Measurements from ENCODE around the gene SELE.

SELE gene

DNA sequence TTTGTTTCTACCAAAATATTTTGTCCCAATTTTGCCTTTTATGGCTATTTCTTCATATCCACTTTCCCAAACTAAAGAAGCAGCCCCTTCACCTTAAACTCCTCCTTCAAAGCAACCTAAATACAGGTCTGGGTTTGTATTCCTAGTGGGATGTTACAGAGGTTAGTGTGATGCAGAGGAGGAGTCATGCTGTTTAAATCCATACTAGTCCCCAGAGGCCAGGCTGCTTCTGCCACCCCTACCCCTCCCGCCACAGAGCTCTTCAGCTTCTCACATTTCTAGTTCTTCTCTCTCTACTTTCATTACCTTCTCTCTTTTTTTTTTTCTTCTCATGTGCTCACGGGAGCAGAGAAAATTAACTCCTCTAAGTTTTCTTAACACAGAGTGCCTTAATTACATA is 51.8 kb downstream of the SELE start:
- no peak for FAIRE-seq

DNA sequence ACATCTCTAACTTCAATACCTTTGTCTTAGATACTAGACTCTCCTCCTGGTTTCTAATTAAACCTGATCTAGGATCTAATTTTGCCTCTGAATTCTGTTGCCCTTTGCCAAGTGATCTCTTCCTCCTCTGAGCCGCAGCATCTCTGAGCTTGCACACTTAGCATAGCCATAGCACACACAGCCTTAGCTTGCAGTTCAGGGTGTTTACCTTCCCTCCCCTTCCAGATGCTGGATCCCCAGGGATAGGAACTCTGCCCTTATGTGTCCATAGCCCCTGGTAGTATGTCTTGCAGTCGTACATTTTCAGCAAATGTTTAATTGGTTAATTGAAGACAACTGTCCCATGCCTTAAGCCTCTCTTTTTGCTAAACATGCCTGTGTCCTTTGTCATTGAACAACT is 52.7 kb downstream of the SELE start:
- FAIRE-seq, result no peak

DNA sequence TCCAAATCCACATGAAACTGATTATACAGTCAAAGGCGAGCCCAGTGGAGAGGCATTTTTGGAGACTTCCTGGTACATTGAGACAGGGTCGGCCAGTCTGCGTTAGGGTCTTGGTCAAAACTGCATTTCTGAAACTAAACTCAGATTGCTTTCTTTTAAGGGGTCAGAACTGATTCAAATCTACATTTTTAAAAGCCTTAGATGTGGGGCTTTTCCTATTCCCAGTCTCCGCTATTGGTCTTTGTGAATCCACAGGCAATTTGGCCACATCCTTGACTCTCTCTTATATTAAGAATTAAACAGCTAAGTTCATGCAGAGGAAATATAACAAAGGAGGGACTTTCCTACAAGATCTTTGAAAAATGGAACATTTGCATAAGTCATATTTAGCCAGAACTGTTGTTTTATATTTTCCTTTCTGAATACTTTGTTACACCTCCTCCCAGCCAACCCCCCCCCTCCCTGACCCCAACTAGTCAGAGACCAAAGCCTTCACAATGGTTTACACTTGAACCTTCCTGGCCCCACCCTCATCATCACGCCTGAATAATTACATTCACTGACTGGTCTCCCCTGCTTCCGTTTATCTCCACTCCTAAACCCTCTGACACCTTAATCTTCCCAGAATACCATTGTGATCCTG is 53.4 kb downstream of the SELE start:
- FAIRE-seq, result no peak

DNA sequence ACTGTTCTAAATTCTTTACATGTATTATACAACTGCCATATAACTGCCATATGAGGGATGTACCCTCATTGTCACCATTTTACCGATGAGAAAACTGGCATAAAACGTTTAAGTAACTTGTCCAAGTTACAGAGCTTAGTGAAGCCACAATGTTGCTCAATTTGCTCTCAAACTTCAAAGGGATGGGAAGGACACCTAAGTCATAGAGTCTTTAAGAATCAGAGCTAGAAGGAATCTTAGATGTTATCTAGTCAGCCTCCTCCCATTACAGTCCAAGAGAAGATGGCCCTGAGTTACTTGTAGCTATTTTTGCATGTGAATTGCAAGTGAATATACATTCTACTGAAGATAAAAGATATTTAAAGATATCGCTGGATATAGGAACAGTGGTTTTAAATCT is 54.2 kb downstream of the SELE start:
- no peak for FAIRE-seq

DNA sequence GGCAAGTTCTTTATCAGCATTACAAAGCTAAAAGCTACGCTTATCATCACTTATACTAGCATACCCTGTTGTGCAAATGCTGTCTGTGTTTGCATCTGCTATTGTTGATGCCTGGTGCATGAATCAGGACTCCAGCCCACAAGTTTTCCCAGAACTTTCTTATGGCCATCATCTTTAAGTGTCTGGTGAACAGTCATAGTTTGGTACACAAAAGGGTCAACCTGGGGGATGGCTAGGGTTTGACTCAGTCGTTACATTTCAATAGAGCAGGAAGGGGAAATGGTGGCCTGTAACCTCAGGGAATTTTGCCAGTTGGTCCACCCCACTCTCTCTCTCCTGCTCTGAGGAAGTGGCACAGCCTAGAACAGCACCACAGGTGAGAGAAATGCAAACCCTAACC is 57.9 kb downstream of the SELE start:
- no peak for FAIRE-seq
